ENCODE measurements around the gene KDM5D. TPM values are rescaled to one million over a fixed set of nuclear protein-coding genes. Genes with fewer than 3 reads are reported as not detected.

The KDM5D gene
- polyA plus RNA-seq, 4 donors: 16.8 to 66.5 (median 46.1) TPM; not detected in 1

DNA sequence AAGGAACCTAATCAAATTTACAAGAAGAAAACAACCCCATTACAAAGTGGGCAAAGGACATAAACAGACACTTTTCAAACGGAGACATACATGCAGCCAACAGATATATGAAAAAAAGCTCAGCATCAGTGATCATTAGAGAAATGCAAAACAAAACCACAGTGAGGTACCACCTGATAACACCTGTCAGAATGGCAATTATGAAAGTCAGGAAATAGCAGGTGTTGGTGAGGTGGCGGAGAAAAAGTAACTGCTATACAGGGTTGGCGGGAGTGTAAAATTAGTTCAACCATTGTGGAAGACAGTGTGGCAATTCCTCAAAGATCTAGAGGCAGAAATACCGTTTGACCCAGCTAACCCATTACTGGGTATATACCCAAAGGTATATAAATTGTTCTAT, 31.1 kb downstream of the KDM5D start:
- no peak for FAIRE-seq

DNA sequence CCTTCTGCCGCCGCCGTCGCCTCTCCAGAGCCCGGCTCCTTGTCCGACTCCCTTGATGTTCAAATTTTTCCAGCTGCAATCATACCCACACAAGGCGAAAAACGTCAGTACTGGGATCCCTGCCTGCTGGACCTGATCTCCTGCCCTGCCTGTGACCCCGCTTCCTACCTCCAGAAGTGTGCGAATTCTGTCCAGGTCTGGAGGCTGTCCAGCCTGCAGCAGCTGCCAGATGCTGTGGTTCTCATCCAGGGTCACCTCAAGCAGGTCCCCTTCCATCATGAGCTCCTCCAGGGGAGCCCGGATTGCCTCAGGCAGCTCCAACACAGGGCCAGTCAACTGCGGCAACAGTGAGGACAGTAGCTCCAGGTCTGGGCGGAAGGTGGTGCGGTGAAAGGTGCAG, 38.3 kb downstream of the KDM5D start:
- no peaks in the 10 kb centered on the region for H3K27me3 ChIP-seq (ENCODE audit: control insufficient read depth in 3 of 3, insufficient read depth in 3 of 3, low read length in 3 of 3)
- H3K27ac ChIP-seq (ENCODE audit: low read depth in 1 of 3, low read length in 2 of 3): no peak overlapping the region
- DNase-seq (no peak), FAIRE-seq (no peak)
- no peaks in the 10 kb centered on the region for H3K4me1 ChIP-seq (ENCODE audit: control insufficient read depth in 3 of 3, insufficient read depth in 2 of 3, low read depth in 1 of 3, low read length in 2 of 3)
- H3K36me3 ChIP-seq (ENCODE audit: control insufficient read depth in 3 of 3, insufficient read depth in 2 of 3, low read depth in 1 of 3, low read length in 3 of 3): peaks cover 0 to 30% (median 29%) of the 10 kb centered on the region in 3 donors
- 95% methylated on average over 12 to 14 of the region's 14 CpGs; no CpG with 5 or more reads in 1 of the 3 donors for WGBS, 3 donors
- H3K9me3 ChIP-seq (ENCODE audit: control insufficient read depth in 2 of 2, insufficient read depth in 1 of 2, low read depth in 1 of 2, low read length in 1 of 2): no peaks in the 10 kb centered on the region
- no peak overlapping the region for H3K4me3 ChIP-seq (ENCODE audit: low read depth in 1 of 3, low read length in 3 of 3)

More for the DNA sequence above, 31.1 kb downstream of the KDM5D start:
- H3K27me3 ChIP-seq (ENCODE audit: control insufficient read depth in 3 of 3, insufficient read depth in 3 of 3, low read length in 3 of 3): no peaks in the 10 kb centered on the region
- peaks cover 0 to 22% (median 21%) of the 10 kb centered on the region in 3 donors for H3K36me3 ChIP-seq (ENCODE audit: control insufficient read depth in 3 of 3, insufficient read depth in 2 of 3, low read depth in 1 of 3, low read length in 3 of 3)
- H3K9me3 ChIP-seq (ENCODE audit: control insufficient read depth in 2 of 2, insufficient read depth in 1 of 2, low read depth in 1 of 2, low read length in 1 of 2): no peaks in the 10 kb centered on the region
- WGBS, 3 donors: 86 to 98% methylated on average over 4 of the region's 4 CpGs; no CpG with 5 or more reads in 1 of the 3 donors
- no peak for DNase-seq
- H3K4me1 ChIP-seq (ENCODE audit: control insufficient read depth in 3 of 3, insufficient read depth in 2 of 3, low read depth in 1 of 3, low read length in 2 of 3): no peaks in the 10 kb centered on the region
- no peak overlapping the region for H3K4me3 ChIP-seq (ENCODE audit: low read depth in 1 of 3, low read length in 3 of 3)
- no peak overlapping the region for H3K27ac ChIP-seq (ENCODE audit: low read depth in 1 of 3, low read length in 2 of 3)

GRCh38 chrY:19698495-19698894, 46.0 kb downstream of the KDM5D start:
- Histone ChIP-seq H3K9me3 (ENCODE audit: control insufficient read depth in 2 of 2, insufficient read depth in 1 of 2, low read depth in 1 of 2, low read length in 1 of 2) (peaks cover 0 to 5% of the 10 kb centered on the region in 2 donors), H3K36me3 (ENCODE audit: control insufficient read depth in 3 of 3, insufficient read depth in 2 of 3, low read depth in 1 of 3, low read length in 3 of 3) (peaks cover 0 to 3% (median 0%) of the 10 kb centered on the region in 3 donors), H3K27me3 (ENCODE audit: control insufficient read depth in 3 of 3, insufficient read depth in 3 of 3, low read length in 3 of 3) (no peaks in the 10 kb centered on the region), H3K27ac (ENCODE audit: low read depth in 1 of 3, low read length in 2 of 3) (no peak overlapping the region), H3K4me1 (ENCODE audit: control insufficient read depth in 3 of 3, insufficient read depth in 2 of 3, low read depth in 1 of 3, low read length in 2 of 3) (no peaks in the 10 kb centered on the region), H3K4me3 (ENCODE audit: low read depth in 1 of 3, low read length in 3 of 3) (no peak overlapping the region)
- no peak for DNase-seq
- FAIRE-seq: no peak

DNA sequence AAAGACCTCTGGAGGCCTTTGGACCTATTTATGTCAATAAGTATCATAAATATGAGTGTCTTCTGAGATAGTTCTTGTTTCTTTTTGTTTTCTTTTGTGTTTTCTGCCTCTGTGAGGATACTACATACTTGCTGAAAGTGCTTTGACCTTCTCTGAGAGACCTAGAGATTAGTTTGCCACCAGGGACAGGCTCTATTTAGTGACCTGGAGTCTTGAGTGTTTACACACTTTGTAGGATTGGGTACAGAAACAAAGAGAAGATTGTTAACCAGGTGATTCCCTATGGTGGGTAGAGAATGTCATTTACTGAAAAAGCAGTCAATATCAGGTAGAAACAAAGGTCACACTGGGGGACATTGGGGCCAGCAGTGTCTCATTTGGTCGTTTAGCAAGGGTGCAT, 63.7 kb downstream of the KDM5D start:
- no peak for DNase-seq
- Histone ChIP-seq H3K36me3 (ENCODE audit: control insufficient read depth in 3 of 3, insufficient read depth in 2 of 3, low read depth in 1 of 3, low read length in 3 of 3) (no peaks in the 10 kb centered on the region), H3K27ac (ENCODE audit: low read depth in 1 of 3, low read length in 2 of 3) (no peak overlapping the region), H3K4me1 (ENCODE audit: control insufficient read depth in 3 of 3, insufficient read depth in 2 of 3, low read depth in 1 of 3, low read length in 2 of 3) (no peaks in the 10 kb centered on the region), H3K27me3 (ENCODE audit: control insufficient read depth in 3 of 3, insufficient read depth in 3 of 3, low read length in 3 of 3) (no peaks in the 10 kb centered on the region), H3K9me3 (ENCODE audit: control insufficient read depth in 2 of 2, insufficient read depth in 1 of 2, low read depth in 1 of 2, low read length in 1 of 2) (no peaks in the 10 kb centered on the region), H3K4me3 (ENCODE audit: low read depth in 1 of 3, low read length in 3 of 3) (no peak overlapping the region)
- WGBS, 3 donors: 0% methylated on average over 1 of the region's 1 CpG; no CpG with 5 or more reads in 1 of the 3 donors
- no peak for FAIRE-seq
